PFSK-1 (cell line): ENCODE results near the gene ZFPM1.

ENCODE experiments used
- POLR2AphosphoS5 ChIP-seq: IDR thresholded peaks from 2 replicates; pipeline ENCODE4 v1.6.1; 2012; ENCODE audit warnings: low read depth, mild to moderate bottlenecking, control low read depth, low read length, moderate library complexity
- TAF1 ChIP-seq: IDR thresholded peaks from 2 replicates; pipeline ENCODE4 v1.6.1; 2012; ENCODE audit warnings: low read length, control low read depth, borderline replicate concordance; ENCODE audit not compliant: insufficient read depth

GRCh38 chr16:88556294-88556988 lies 103.4 kb downstream of the ZFPM1 start:
- TF ChIP-seq POLR2AphosphoS5 (no peak), TAF1 (no peak)
